Hindlimb muscle (tissue), 1 donor: ENCODE results near the gene STK4. TPM values are rescaled to one million over a fixed set of nuclear protein-coding genes. Genes with fewer than 3 reads are reported as not detected.

ENCODE experiments used
- DNase-seq: peaks from one replicate; pipeline ENCODE4 v3.0.0-alpha.2; 2013
- polyA plus RNA-seq: library from polyadenylated mRNA; unstranded; fragments of 120-200 nt; gene quantifications from one replicate; pipeline ENCODE4 v1.2.1, GENCODE V29; 2013; ENCODE audit not compliant: insufficient read length

The STK4 gene
- polyA plus RNA-seq, 1 donor: 9.2 TPM

- DNase-seq: no peak
Measured at GRCh38 chr20:44955270-44955669, 11.0 kb upstream of the STK4 start.

- no peak for DNase-seq
Measured at GRCh38 chr20:44956410-44956809, 9.9 kb upstream of the STK4 start.

GRCh38 chr20:44958276-44958675 is 8.0 kb upstream of the STK4 start:
- DNase-seq: no peak

DNA sequence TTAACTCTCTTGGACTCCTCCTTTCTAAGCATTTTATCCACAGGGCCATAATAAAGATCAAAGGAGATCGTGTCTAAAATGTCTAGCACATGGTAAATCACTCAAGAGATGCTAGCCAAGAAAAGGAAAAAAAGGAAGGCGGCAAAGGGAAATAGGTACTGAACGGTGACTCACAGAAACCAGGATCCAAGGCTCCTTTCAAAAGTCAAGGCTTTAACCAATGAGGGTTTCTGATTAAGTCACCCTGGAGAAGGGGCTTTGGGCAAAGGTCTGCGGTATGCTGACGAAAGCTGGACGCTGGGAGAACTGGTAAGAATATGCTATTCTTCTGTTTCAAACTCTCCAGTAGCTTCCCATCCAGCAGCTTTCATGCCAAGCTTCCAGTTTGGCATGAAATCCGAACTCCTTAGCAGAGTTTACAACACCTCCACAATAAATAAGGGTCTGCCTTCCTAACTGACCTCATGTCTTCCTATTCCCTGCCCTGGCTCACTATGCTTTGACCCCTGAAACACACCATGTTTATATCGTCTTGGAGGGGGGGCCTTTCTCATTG is 7.2 kb upstream of the STK4 start:
- DNase-seq: peak; percentile 34

DNA sequence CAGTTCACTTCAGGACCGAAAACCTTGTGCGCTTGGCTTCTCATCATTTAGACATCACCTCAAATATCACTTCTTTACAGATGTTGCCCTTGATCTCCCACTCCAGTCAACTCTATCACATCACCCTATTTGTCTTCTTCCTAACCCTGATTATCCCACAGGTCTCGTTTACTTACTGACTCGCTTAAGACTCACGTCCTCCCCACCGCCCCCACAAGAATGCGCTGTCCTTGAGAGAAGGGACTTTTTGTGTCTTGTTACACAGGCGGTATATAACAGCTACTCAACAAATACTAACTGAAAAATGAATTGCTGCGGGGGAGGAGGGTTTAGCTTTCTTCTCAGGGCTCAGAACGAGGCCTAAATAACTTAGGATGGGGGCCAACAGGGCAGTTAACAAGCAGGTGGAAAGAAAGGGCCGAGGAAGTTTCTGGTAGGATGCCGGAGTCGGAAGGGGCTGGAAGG is 6.6 kb upstream of the STK4 start:
- peak; percentile 45 for DNase-seq

- peak; percentile 93 for DNase-seq
Measured at GRCh38 chr20:44960103-44960852, 6.0 kb upstream of the STK4 start, which contains the start of gene TOMM34. Gene TOMM34, minus strand, starts transcription at chr20:44960397. Its CDS starts 64 bp downstream, at chr20:44960333.

DNA sequence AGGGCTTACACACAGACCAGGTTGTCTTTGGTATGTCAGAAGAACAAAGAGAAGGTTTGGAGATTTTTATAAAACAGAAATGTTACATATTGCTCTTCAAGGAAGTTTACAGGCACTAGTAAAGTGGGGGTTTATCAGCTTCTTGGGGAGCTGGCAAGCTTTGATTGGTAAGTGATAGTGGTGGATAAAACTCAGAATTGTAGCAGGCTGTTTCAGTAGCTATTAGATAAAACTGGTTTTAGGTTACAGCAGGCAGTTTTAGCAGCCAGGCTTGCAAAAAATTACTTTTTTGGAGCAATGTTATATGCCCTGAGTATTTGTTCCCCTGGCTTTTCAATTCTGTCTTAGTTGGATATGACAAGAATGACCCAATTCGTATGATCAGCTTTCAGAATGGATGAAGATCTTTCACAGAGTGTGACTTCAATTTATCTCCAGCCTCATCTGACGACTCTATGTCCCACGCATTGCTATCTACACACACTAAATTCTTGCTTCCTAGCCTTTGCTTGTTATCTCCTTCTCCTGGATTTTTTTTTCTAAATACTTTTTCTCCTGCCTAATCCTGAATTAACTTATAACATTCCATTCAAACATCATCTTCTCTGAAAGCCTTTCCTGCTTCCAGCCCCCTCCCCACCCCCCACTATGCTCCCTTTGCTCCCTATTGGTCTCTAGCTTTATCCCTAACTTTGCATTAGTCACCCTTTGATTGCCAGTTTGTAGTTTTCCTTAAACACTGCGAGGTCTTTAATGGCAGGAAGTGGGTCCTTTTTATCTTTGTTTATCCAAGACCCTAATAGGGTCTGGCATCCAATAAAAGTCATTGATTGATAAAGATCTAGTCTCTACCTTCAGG is 5.1 kb upstream of the STK4 start:
- DNase-seq: no peak

- DNase-seq: no peak
Measured at GRCh38 chr20:44961870-44962267, 4.4 kb upstream of the STK4 start.

- DNase-seq: no peak
Measured at GRCh38 chr20:44962483-44962882, 3.8 kb upstream of the STK4 start.

GRCh38 chr20:44963325-44964215 is 2.7 kb upstream of the STK4 start:
- DNase-seq: no peak

GRCh38 chr20:44965651-44966029 is 672 bp upstream of the STK4 start:
- no peak for DNase-seq

- DNase-seq: no peak
Measured at GRCh38 chr20:44967207-44967807, 995 bp downstream of the STK4 start.

- DNase-seq: no peak
Measured at GRCh38 chr20:44969300-44969894, 3.1 kb downstream of the STK4 start.

GRCh38 chr20:44970243-44970757 is 4.0 kb downstream of the STK4 start:
- no peak for DNase-seq

DNA sequence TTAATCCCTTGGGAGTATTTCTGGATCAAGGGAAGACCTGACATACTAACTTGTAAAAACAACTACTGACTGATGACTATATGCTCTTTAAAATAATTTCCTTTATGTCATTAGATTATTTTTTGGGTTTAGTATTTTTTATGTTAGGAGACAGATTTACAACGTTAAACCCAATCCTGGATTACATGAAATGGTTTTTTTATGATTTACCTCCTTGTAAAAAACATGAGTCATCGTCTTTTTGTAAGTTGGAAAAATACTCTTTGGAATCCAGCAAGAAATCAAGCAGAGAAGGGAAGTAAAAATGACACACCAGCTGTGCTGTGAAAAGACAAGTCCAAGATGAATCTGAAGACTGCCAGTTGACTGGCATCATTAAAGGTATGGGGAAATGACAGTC is 6.7 kb downstream of the STK4 start:
- DNase-seq: no peak

DNA sequence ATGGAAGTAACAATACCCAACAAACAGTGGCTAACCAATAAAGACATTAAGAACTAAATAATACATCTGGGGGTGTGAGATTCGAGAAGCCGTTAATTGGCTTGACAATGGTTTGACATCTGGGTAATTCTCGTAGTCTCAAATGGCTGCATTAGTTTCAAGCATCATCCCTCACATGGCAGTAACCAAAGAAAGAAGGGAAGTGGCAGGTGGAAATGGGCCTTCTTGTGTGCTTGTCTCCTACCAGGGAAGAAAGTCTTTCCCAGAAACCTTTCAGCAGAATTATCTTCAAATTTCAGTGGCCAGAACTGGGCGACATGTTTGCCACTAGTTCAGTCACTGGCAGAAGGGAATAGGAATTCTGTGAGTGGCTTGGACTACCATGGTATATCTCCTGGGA is 10.4 kb downstream of the STK4 start:
- DNase-seq: no peak

DNA sequence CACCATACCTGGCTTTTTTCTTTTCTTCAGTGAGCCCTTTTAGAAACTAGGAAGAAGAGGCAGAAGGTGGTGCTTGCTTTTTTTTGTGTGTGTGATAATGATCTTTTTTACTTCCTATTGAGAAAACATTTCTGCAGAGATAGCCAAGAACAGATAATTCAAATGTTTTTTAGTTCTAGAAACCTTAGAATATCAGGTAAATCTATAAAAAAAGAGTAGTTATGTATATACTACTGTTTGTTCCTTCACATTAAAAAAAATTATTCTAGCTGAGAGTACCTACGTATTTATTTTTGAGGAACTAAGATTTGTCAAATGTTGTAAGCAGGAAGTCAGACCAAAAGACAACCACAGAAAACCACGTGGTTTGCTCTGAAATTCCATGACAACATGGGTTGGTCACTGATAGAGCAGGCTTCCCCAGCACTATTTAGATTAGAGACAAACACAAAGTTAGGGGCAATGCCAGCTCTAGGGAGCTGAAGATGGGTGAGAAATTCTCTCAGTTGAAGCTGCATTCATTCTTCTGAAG is 12.8 kb downstream of the STK4 start:
- peak; percentile 19 for DNase-seq

DNA sequence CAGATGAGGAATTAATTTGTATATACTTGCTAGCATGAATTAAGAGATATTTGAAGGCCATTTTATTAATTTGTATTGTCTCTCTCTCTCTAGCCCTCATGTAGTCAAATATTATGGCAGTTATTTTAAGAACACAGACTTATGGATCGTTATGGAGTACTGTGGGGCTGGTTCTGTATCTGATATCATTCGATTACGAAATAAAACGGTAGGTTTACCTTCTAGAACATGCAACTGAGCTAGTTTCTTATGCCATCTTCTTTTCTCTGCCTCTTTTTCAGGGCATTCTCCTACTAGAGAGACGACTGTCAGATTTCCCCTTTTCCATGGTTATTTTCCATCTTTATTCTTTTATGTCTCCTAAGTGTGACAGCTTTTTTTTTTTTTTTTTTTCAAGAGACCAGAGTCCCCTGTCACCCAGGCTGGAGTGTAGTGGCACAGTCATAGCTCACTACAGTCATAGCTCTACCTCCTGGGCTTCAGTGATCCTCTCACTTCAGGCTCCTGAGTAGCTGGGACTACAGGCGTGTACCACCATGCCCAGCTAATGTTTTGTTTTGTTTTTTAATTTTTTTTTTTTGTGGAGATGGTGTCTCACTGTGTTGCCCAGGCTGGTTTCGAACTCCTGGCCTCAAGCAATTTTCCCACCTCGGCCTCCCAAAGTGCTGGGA is 15.6 kb downstream of the STK4 start:
- no peak for DNase-seq

DNA sequence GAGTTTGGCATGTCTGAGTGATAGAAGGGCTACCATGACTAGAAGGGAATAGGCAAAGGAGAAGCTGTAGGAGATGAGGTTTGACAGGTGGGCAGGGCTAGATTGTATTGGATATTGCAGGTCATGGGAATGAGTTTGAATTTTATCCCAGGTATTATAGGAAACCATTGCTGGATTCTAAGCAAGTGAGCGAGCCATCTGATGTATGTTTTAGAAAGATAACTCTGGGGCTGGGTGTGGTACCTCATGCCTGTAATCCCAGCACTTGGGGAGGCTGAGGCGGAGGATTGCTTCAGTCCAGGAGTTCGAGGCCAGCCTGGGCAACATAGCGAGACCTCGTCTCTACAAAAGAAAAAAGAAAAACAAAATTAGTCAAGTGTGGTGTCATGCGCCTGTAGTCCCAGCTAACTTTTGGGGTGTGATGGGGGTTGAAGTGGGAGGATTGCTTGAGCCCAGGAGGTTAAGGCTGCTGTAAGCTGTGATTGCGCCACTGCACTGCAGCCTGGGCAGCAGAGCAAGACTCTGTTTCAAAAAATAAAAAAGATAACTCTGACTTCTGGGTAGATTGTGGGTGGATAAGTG is 16.9 kb downstream of the STK4 start:
- DNase-seq: no peak

GRCh38 chr20:44988631-44989171 is 22.4 kb downstream of the STK4 start:
- no peak for DNase-seq
